Mammary epithelial cell (primary cell): ENCODE data around the gene CCDC78.

Experiments used
- CTCF ChIP-seq, 2 donors: IDR thresholded peaks in 1 of 2; conservative IDR thresholded peaks in 1 of 2; 2 replicates each; pipeline ENCODE4 v1.5.1; 2011 to 2012; ENCODE audit warnings: inconsistent platforms in 2 of 2, low read length in 2 of 2, mild to moderate bottlenecking in 2 of 2, control low read depth in 1 of 2, low read depth in 1 of 2; ENCODE audit not compliant: insufficient read depth in 1 of 2; ENCODE audit errors: extremely low read depth in 1 of 2
- EZH2 ChIP-seq: IDR thresholded peaks from 2 replicates; pipeline ENCODE4 v1.6.1; 2012; ENCODE audit warnings: low read length, inconsistent platforms, borderline replicate concordance

GRCh38 chr16:711548-712320 lies 14.5 kb downstream of the CCDC78 start:
- TF ChIP-seq CTCF (conservative IDR thresholded peaks at IDR 0.05 in 1 of 2, IDR thresholded peaks at IDR 0.05 in 1 of 2; ENCODE audit: extremely low read depth in 1 of 2, insufficient read depth in 1 of 2, low read depth in 1 of 2, low read length in 2 of 2) (peak; percentile 72 to 88), EZH2 (no peak)
